SK-N-MC (cell line): Measurements from ENCODE around the gene KAZN.

Source experiments
- EZH2 ChIP-seq: fragments of 200-600 bp; sonication (generic); IDR thresholded peaks from one replicate; pipeline ENCODE4 v1.6.1; 2017; ENCODE audit warnings: antibody characterized with exemption
- POLR2AphosphoS5 ChIP-seq: IDR thresholded peaks from 2 replicates; pipeline ENCODE4 v1.6.1; 2012; ENCODE audit warnings: mild to moderate bottlenecking, low read depth, low read length, borderline replicate concordance

- TF ChIP-seq EZH2 (no peak), POLR2AphosphoS5 (no peak)
These were observed 73.5 kb downstream of the KAZN start for GRCh38 chr1:14672005-14672404.
